H54 (cell line): Measurements from ENCODE around the gene SYNE3.

Source experiments
- DNase-seq: peaks from one replicate; pipeline ENCODE4 v3.0.0; 2011; ENCODE audit warnings: low spot score, mixed read lengths; ENCODE audit not compliant: insufficient read length
- FAIRE-seq: peaks from 3 replicates; lab custom pipeline; 2011; peaks lifted over from hg19 to GRCh38; lab: Jason Lieb, UNC
- POLR2A ChIP-seq: IDR thresholded peaks from 2 replicates; pipeline ENCODE4 v1.6.1; 2011; ENCODE audit warnings: low read depth, mild to moderate bottlenecking, low read length

Gene SYNE3

GRCh38 chr14:95490727-95491451 is 25.6 kb downstream of the SYNE3 start:
- no peak for TF ChIP-seq POLR2A
- DNase-seq (no peak), FAIRE-seq (peak; percentile 55)

- FAIRE-seq (no peak), DNase-seq (no peak)
- TF ChIP-seq POLR2A: no peak
Measured at GRCh38 chr14:95490138-95490509, 26.3 kb downstream of the SYNE3 start.

GRCh38 chr14:95489214-95490137 is 27.0 kb downstream of the SYNE3 start:
- FAIRE-seq (no peak), DNase-seq (no peak)
- no peak for TF ChIP-seq POLR2A

- DNase-seq (no peak), FAIRE-seq (no peak)
- TF ChIP-seq POLR2A: no peak
Measured at GRCh38 chr14:95488376-95489213, 27.9 kb downstream of the SYNE3 start.

GRCh38 chr14:95487669-95488084 is 28.8 kb downstream of the SYNE3 start:
- FAIRE-seq (no peak), DNase-seq (no peak)
- TF ChIP-seq POLR2A: no peak

- no peak for FAIRE-seq
- no peak for DNase-seq
- no peak for TF ChIP-seq POLR2A
Measured at GRCh38 chr14:95486875-95487668, 29.4 kb downstream of the SYNE3 start.

GRCh38 chr14:95485222-95485819 is 31.1 kb downstream of the SYNE3 start:
- no peak for TF ChIP-seq POLR2A
- DNase-seq (no peak), FAIRE-seq (no peak)

GRCh38 chr14:95484296-95484695 is 32.2 kb downstream of the SYNE3 start:
- TF ChIP-seq POLR2A: no peak
- FAIRE-seq (no peak), DNase-seq (no peak)

- FAIRE-seq: peak; percentile 97
- peak; percentile 89 for DNase-seq
- TF ChIP-seq POLR2A: no peak
Measured at GRCh38 chr14:95483309-95484165, 32.9 kb downstream of the SYNE3 start.

- FAIRE-seq (no peak), DNase-seq (no peak)
- TF ChIP-seq POLR2A: no peak
Measured at GRCh38 chr14:95482627-95483308, 33.7 kb downstream of the SYNE3 start.

- no peak for TF ChIP-seq POLR2A
- DNase-seq (no peak), FAIRE-seq (no peak)
Measured at GRCh38 chr14:95481391-95482022, 34.9 kb downstream of the SYNE3 start.
